Activated T-cell treated with anti-CD3 and anti-CD28 coated beads, Interleukin-2, amount 50 U/mL, for 72 hours (primary cell): ENCODE results near the gene ADGRV1. TPM values are rescaled to one million over a fixed set of nuclear protein-coding genes. Genes with fewer than 3 reads are reported as not detected.

ENCODE experiments used
- ATAC-seq, 2 donors: fragments of 150-1000 bp; cut with Tn5 transposase; replicated peaks in 1 of 2; 2 replicates each; pipeline ENCODE4 v1.10.0; 2021; ENCODE audit warnings: moderate library complexity in 2 of 2, mild to moderate bottlenecking in 1 of 2
- DNase-seq, 2 donors: peaks; one replicate each; pipeline ENCODE4 v3.0.0; 2021 to 2022; ENCODE audit warnings: mixed read lengths in 1 of 2
- H3K27ac Mint-ChIP-seq: one replicate; pipeline ENCODE4 v1.8.0; 2022; ENCODE audit warnings: mild to moderate bottlenecking, moderate library complexity, mixed read lengths
- H3K27me3 Mint-ChIP-seq: one replicate; pipeline ENCODE4 v1.8.0; 2022; ENCODE audit warnings: low read depth, mixed read lengths
- H3K36me3 Mint-ChIP-seq, 2 donors: one replicate each; pipeline ENCODE4 v1.8.0; 2022; ENCODE audit warnings: mixed read lengths in 2 of 2, mild to moderate bottlenecking in 1 of 2; ENCODE audit not compliant: insufficient read depth in 2 of 2
- H3K4me1 Mint-ChIP-seq: one replicate; pipeline ENCODE4 v1.8.0; 2022; ENCODE audit warnings: low read depth, mixed read lengths
- H3K4me3 Mint-ChIP-seq, 2 donors: one replicate each; pipeline ENCODE4 v1.8.0; 2022; ENCODE audit warnings: mild to moderate bottlenecking in 2 of 2, mixed read lengths in 2 of 2, moderate library complexity in 2 of 2
- H3K9me3 Mint-ChIP-seq, 2 donors: one replicate each; pipeline ENCODE4 v1.8.0; 2022; ENCODE audit warnings: mixed read lengths in 2 of 2
- total RNA-seq, 2 donors: library from RNA; stranded (reverse); gene quantifications; one replicate each; pipeline ENCODE4 v1.2.3, GENCODE V29; 2022

Gene ADGRV1
- total RNA-seq, 2 donors from 2014 or later, result 0.12 to 0.21 TPM

- no peaks in the 10 kb centered on the region for H3K27me3 Mint-ChIP-seq
- DNase-seq (no peak), ATAC-seq (no peak)
- no peaks in the 10 kb centered on the region for H3K36me3 Mint-ChIP-seq
- no peak overlapping the region for H3K4me3 Mint-ChIP-seq
- no peak overlapping the region for H3K27ac Mint-ChIP-seq
- H3K9me3 Mint-ChIP-seq, result no peaks in the 10 kb centered on the region
- H3K4me1 Mint-ChIP-seq, result no peaks in the 10 kb centered on the region
These were observed 648.1 kb downstream of the ADGRV1 start for GRCh38 chr5:91206734-91207133.

- Mint-ChIP-seq H3K9me3 (no peaks in the 10 kb centered on the region), H3K4me3 (no peak overlapping the region), H3K27ac (no peak overlapping the region), H3K36me3 (no peaks in the 10 kb centered on the region), H3K4me1 (no peaks in the 10 kb centered on the region), H3K27me3 (no peaks in the 10 kb centered on the region)
- DNase-seq, result no peak
- ATAC-seq, result no peak
These were observed 648.7 kb downstream of the ADGRV1 start for GRCh38 chr5:91207248-91207647.

- Mint-ChIP-seq H3K9me3 (no peaks in the 10 kb centered on the region), H3K36me3 (no peaks in the 10 kb centered on the region), H3K27ac (no peak overlapping the region), H3K27me3 (no peaks in the 10 kb centered on the region), H3K4me1 (no peaks in the 10 kb centered on the region), H3K4me3 (no peak overlapping the region)
- DNase-seq (no peak), ATAC-seq (no peak)
These were observed 653.6 kb downstream of the ADGRV1 start for GRCh38 chr5:91211997-91212713.

GRCh38 chr5:91212714-91213092, 654.1 kb downstream of the ADGRV1 start:
- no peak overlapping the region for H3K27ac Mint-ChIP-seq
- no peaks in the 10 kb centered on the region for H3K4me1 Mint-ChIP-seq
- H3K36me3 Mint-ChIP-seq, result no peaks in the 10 kb centered on the region
- no peak for ATAC-seq
- H3K27me3 Mint-ChIP-seq, result no peaks in the 10 kb centered on the region
- no peak for DNase-seq
- H3K9me3 Mint-ChIP-seq, result no peaks in the 10 kb centered on the region
- no peak overlapping the region for H3K4me3 Mint-ChIP-seq

Other genes starting within 250 kb of the ADGRV1 start
- gene CETN3, start 149.0 kb upstream of the ADGRV1 start, total RNA-seq, result 10 to 100 TPM; 29.3 to 30.1 TPM
- 1 to 10 TPM; 5.4 to 6.0 TPM for gene MBLAC2, start 84.0 kb upstream of the ADGRV1 start, total RNA-seq
- 1 to 10 TPM; 4.5 to 6.3 TPM for gene POLR3G, start 83.9 kb upstream of the ADGRV1 start, total RNA-seq
- gene LYSMD3, start 29.2 kb upstream of the ADGRV1 start, total RNA-seq, result 10 to 100 TPM; 16.0 to 17.1 TPM